ENCODE results near the gene BNC2.

BNC2 gene

DNA sequence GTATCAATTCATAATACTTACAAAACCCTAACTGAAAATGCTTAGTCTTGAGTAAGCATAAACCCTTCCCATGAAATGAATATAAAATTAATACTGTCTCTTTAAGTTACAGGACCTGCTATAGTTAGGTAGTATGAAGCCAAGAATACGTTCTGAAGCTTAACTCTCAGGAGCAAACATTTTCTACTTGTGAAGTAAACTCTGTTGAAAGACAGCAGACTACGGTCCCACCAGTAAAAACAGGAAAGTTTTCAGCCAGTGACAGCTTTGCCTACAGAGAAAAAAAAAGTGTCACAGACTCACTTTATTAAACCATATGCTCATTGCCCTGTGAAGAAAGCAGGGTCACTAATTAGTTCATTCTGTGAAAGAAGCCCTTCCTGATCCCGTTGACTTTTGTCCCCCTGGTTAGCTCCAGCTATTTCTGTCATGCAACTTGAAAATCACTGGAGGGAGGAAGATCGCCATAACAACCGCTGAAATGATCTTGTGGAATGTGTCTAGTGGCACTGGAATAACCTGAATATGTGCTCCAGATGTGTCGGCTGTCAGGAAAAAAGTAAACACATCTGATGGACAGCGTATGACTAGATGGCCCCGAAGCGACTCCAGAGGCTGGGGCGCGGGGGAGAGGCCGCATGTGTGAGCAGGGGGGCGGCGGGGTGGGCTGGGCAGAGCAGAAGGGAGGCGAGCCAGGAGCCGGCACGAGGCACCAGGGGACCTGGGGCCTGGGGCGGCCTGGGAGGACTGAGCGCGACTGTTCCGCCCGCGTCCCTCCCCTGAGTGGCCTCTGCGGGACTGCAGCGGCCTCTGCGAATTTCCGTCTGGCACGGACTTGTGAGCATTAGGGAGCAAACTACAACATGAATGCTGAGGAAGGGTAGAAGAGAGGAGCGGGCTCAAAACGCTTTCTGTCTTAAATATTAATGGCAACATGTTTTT is 41.9 kb downstream of the BNC2 start:
- H3K9me2 ChIP-seq (replicated peaks; ENCODE audit: low read depth, low read length): no peaks in the 10 kb centered on the region
- no peak overlapping the region for H3K9ac ChIP-seq (ENCODE audit: low read depth, low read length, poor library complexity, severe bottlenecking)
- H4K20me1 ChIP-seq (ENCODE audit: insufficient read depth, low read length, poor library complexity, severe bottlenecking): no peaks in the 10 kb centered on the region
- no peaks in the 10 kb centered on the region for H3F3A ChIP-seq (ENCODE audit: low read depth)
- no peak overlapping the region for H2AFZ ChIP-seq (ENCODE audit: low read length)
- H3K4me3 ChIP-seq (ENCODE audit: low read length, poor library complexity, severe bottlenecking): no peak overlapping the region
- no peaks in the 10 kb centered on the region for H3K36me3 ChIP-seq (ENCODE audit: insufficient read depth, low read length)
- TF ChIP-seq, protein P1, sequence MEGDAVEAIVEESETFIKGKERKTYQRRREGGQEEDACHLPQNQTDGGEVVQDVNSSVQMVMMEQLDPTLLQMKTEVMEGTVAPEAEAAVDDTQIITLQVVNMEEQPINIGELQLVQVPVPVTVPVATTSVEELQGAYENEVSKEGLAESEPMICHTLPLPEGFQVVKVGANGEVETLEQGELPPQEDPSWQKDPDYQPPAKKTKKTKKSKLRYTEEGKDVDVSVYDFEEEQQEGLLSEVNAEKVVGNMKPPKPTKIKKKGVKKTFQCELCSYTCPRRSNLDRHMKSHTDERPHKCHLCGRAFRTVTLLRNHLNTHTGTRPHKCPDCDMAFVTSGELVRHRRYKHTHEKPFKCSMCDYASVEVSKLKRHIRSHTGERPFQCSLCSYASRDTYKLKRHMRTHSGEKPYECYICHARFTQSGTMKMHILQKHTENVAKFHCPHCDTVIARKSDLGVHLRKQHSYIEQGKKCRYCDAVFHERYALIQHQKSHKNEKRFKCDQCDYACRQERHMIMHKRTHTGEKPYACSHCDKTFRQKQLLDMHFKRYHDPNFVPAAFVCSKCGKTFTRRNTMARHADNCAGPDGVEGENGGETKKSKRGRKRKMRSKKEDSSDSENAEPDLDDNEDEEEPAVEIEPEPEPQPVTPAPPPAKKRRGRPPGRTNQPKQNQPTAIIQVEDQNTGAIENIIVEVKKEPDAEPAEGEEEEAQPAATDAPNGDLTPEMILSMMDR (conservative IDR thresholded peaks at IDR 0.05; ENCODE audit: low read length): no peak
- no peak for TF ChIP-seq EZH2phosphoT487 (IDR thresholded peaks at IDR 0.05; ENCODE audit: borderline replicate concordance)
- no peaks in the 10 kb centered on the region for H3K79me2 ChIP-seq (ENCODE audit: insufficient read depth, low read length)
- peaks cover 20% of the 10 kb centered on the region for H3K4me1 ChIP-seq (ENCODE audit: insufficient read depth, low read length, poor library complexity, severe bottlenecking)
- H3K4me2 ChIP-seq (ENCODE audit: low read depth, low read length, poor library complexity, severe bottlenecking): no peak overlapping the region
- H3K27me3 ChIP-seq (ENCODE audit: insufficient read depth, low read length, poor library complexity, severe bottlenecking): no peaks in the 10 kb centered on the region
- no peaks in the 10 kb centered on the region for H3K9me3 ChIP-seq (ENCODE audit: insufficient read depth, low read depth, low read length)

DNA sequence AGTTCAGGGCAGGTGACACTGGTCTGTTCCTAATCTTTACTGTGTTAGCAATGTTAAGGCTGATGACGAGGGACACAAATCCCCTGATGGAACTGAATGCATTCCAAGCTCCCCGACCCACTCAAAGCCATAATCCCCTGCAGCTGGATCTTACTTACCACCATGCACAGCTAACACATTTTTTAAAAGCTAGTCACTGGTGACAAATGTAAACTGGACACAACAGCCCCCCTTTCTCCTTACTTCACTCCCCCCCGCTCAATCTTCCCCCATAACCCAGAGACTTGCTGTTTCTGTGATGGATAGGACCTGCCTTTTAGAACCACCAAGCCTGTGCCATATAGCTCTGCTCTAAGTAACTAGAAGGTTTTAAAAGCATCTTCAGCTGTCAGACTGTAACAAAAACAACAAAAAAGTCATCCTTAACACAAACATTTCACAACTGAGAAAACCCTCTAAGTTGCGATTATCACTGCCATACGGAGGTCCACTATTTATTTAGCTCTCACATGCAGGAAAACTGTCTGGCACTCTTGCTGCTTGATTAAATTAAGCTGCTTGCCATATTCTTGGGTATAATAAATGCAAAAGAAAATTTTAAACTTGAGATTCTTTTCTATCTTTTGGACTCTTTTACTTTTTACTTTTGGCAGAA is 44.4 kb downstream of the BNC2 start:
- Histone ChIP-seq H3K9ac (ENCODE audit: low read depth, low read length, poor library complexity, severe bottlenecking) (no peak overlapping the region), H3K4me1 (ENCODE audit: insufficient read depth, low read length, poor library complexity, severe bottlenecking) (peaks cover 22% of the 10 kb centered on the region), H3K9me3 (ENCODE audit: insufficient read depth, low read depth, low read length) (no peaks in the 10 kb centered on the region), H3K27me3 (ENCODE audit: insufficient read depth, low read length, poor library complexity, severe bottlenecking) (no peaks in the 10 kb centered on the region), H2AFZ (ENCODE audit: low read length) (no peak overlapping the region), H3K9me2 (replicated peaks; ENCODE audit: low read depth, low read length) (no peaks in the 10 kb centered on the region), H3K4me2 (ENCODE audit: low read depth, low read length, poor library complexity, severe bottlenecking) (no peak overlapping the region), H3K36me3 (ENCODE audit: insufficient read depth, low read length) (no peaks in the 10 kb centered on the region), H3K4me3 (ENCODE audit: low read length, poor library complexity, severe bottlenecking) (no peak overlapping the region), H3F3A (ENCODE audit: low read depth) (no peaks in the 10 kb centered on the region), H4K20me1 (ENCODE audit: insufficient read depth, low read length, poor library complexity, severe bottlenecking) (no peaks in the 10 kb centered on the region), H3K79me2 (ENCODE audit: insufficient read depth, low read length) (no peaks in the 10 kb centered on the region)
- TF ChIP-seq, protein P1 (conservative IDR thresholded peaks at IDR 0.05; ENCODE audit: low read length): no peak
- TF ChIP-seq EZH2phosphoT487 (IDR thresholded peaks at IDR 0.05; ENCODE audit: borderline replicate concordance): no peak

DNA sequence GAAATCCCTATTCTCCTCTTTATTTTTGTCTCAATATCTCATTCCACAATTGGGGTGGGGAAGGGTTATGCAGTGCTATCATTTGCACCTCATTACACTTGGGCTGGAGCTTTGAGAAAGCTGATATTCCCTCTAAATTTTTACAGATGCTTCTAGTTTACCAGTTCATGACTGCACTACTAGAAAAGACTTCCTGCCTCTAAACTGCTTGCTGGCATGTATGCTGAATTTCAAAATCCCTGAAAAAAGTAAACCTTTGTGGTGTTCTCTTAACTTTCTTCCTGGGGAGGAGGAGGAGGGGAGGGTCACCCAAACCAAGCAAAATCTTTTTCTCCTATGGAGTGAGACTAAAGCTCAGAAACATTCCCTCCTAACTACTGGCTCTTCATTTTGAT is 45.1 kb downstream of the BNC2 start:
- Histone ChIP-seq H2AFZ (ENCODE audit: low read length) (no peak overlapping the region; the same call in 1 of the 2 replicates), H3F3A (ENCODE audit: low read depth) (no peaks in the 10 kb centered on the region)
- TF ChIP-seq EZH2phosphoT487 (IDR thresholded peaks at IDR 0.05; ENCODE audit: borderline replicate concordance): no peak
- TF ChIP-seq, protein P1 (conservative IDR thresholded peaks at IDR 0.05; ENCODE audit: low read length): no peak

More for the DNA sequence above, 45.1 kb downstream of the BNC2 start:
- peak overlapping the region; percentile 67 for H3K4me2 ChIP-seq (ENCODE audit: low read depth, low read length, poor library complexity, severe bottlenecking)
- H3K4me1 ChIP-seq (ENCODE audit: insufficient read depth, low read length, poor library complexity, severe bottlenecking): peaks cover 22% of the 10 kb centered on the region
- H3K9ac ChIP-seq (ENCODE audit: low read depth, low read length, poor library complexity, severe bottlenecking): no peak overlapping the region
- no peaks in the 10 kb centered on the region for H3K36me3 ChIP-seq (ENCODE audit: insufficient read depth, low read length)
- H3K9me2 ChIP-seq (replicated peaks; ENCODE audit: low read depth, low read length): no peaks in the 10 kb centered on the region
- H3K4me3 ChIP-seq (ENCODE audit: low read length, poor library complexity, severe bottlenecking): no peak overlapping the region
- H3K79me2 ChIP-seq (ENCODE audit: insufficient read depth, low read length): no peaks in the 10 kb centered on the region
- H4K20me1 ChIP-seq (ENCODE audit: insufficient read depth, low read length, poor library complexity, severe bottlenecking): no peaks in the 10 kb centered on the region
- no peaks in the 10 kb centered on the region for H3K9me3 ChIP-seq (ENCODE audit: insufficient read depth, low read depth, low read length)
- no peaks in the 10 kb centered on the region for H3K27me3 ChIP-seq (ENCODE audit: insufficient read depth, low read length, poor library complexity, severe bottlenecking)

Data from Loucy (cell line).